ENCODE data around the gene PRMT9. TPM values are rescaled to one million over a fixed set of nuclear protein-coding genes. Genes with fewer than 3 reads are reported as not detected.
A peak's percentile ranks its signal among the peaks of the same experiment; 100 is the strongest.

Gene PRMT9
- total RNA-seq, 4 donors from 2014 or later = 3.5 to 63.3 (median 25.6) TPM

DNA sequence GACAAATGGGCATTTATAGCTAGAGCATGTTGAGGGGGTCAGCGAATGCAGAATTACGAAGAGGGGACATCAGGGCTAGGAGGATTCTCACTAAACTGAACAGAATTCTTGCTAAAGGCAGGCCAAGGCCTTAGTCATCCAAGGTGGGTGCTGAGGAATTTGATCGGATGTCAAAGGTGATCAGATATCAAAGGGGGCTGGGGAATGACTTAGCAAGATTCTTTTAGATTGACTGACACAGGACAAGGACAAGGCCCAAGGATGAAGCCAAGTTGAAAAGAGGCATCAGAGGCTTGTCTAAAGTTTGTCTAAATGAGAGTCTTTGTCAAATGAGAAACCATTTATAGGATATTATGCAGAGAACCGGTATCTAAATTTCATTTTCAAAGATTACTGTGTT lies 57.1 kb downstream of the PRMT9 start:
- intact Hi-C loops (cut with DNase I; ENCODE audit: low total_unique reads) = no loop called here

DNA sequence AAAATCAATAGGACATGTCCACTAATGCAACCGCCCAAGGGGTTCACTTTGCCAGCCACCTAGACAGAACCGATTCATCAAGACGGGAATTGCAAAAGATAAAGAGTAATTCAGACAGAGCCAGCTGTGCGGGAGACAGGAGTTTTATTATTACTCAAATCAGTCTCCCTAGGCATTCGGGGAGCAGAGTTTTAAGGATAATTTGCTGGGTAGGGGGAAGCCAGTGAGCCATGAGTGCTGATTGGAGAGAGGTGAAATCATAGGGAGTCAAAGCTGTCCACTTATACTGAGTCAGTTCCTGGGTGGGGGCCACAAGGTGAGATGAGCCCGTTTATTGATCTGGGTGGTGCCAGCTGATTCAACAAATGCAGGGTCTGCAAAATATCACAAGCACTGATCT lies 58.2 kb downstream of the PRMT9 start:
- Histone ChIP-seq H3K4me3 (no peak overlapping the region), H3K9me3 (no peaks in the 10 kb centered on the region), H3K27me3 (no peaks in the 10 kb centered on the region), H3K36me3 (no peaks in the 10 kb centered on the region), H3K4me1 (no peaks in the 10 kb centered on the region), H3K27ac (no peak overlapping the region)
- no peak for TF ChIP-seq POLR2A (IDR thresholded peaks at IDR 0.05)
- TF ChIP-seq, protein P1, sequence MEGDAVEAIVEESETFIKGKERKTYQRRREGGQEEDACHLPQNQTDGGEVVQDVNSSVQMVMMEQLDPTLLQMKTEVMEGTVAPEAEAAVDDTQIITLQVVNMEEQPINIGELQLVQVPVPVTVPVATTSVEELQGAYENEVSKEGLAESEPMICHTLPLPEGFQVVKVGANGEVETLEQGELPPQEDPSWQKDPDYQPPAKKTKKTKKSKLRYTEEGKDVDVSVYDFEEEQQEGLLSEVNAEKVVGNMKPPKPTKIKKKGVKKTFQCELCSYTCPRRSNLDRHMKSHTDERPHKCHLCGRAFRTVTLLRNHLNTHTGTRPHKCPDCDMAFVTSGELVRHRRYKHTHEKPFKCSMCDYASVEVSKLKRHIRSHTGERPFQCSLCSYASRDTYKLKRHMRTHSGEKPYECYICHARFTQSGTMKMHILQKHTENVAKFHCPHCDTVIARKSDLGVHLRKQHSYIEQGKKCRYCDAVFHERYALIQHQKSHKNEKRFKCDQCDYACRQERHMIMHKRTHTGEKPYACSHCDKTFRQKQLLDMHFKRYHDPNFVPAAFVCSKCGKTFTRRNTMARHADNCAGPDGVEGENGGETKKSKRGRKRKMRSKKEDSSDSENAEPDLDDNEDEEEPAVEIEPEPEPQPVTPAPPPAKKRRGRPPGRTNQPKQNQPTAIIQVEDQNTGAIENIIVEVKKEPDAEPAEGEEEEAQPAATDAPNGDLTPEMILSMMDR (IDR thresholded peaks at IDR 0.05) = no peak
- DNase-seq = no peak
- intact Hi-C loops (cut with DNase I; ENCODE audit: low total_unique reads) = no loop called here

More for the DNA sequence above, 57.1 kb downstream of the PRMT9 start:
- Histone ChIP-seq H3K9me3 (no peaks in the 10 kb centered on the region), H3K27ac (no peak overlapping the region), H3K4me1 (no peaks in the 10 kb centered on the region), H3K4me3 (no peak overlapping the region), H3K36me3 (no peaks in the 10 kb centered on the region), H3K27me3 (no peaks in the 10 kb centered on the region)
- no peak for TF ChIP-seq POLR2A (IDR thresholded peaks at IDR 0.05)
- TF ChIP-seq, protein P1 (IDR thresholded peaks at IDR 0.05) = no peak
- no peak for DNase-seq

DNA sequence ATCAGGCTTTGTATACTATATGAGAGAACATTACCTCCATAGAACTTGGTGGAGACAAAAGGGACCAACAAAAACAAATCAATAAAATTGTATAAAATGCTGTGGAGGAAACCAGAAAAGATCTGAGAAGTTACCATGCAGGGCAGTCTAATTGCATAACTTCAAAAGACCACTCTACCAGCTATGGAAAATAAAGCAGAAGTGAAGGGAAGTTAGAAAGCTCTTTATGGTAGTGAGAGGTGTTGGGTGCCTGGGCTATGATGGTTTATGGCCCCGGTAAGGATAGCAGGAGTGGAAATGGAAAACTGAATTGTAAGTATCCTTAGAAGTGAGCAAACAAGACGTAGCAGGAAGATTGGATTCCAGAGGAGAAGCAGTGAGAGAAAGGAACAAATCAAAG lies 63.6 kb downstream of the PRMT9 start:
- Histone ChIP-seq H3K27ac (no peak overlapping the region), H3K9me3 (no peaks in the 10 kb centered on the region), H3K4me1 (no peaks in the 10 kb centered on the region), H3K36me3 (no peaks in the 10 kb centered on the region), H3K27me3 (no peaks in the 10 kb centered on the region), H3K4me3 (no peak overlapping the region)
- TF ChIP-seq POLR2A (IDR thresholded peaks at IDR 0.05) = no peak
- DNase-seq = no peak
- intact Hi-C loops (cut with DNase I; ENCODE audit: low total_unique reads) = no loop called here

DNA sequence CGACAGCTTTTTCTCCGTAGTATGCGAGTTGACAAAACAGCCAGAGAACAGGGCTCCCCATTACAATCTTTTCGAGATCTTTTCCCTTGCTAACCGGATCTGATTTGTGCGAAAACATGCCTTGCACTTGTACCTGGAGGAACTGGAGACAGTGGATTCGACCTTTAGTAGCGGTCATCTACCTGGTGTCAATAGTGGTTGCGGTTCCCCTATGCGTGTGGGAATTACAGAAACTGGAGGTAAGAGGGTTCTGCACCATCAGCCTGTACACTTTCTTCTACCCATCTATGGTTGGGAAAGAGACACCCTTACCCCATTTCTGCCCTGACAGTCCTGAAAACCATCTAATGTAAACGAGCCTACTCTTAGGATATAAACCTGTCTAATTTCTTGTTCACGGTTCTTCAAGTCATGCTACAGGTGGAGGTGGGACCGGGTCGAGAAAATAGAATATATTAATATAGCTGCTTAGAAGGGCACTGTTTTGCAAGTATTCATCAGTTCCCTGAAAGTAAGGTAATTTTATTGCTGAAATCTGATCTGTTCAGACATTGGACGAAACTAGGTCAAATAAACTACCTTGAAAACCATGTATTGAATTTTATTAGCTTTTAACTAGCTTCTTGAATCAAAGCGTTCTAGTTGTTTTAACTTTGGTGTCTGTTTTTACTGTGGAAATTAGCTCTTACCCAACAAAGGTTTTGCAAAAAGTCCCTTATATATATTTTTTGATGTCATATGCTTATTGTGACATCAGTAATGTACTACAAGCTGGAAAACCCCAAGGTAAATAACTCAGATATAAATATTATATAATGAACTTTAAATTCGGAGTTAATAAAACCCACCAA lies 65.9 kb downstream of the PRMT9 start:
- Histone ChIP-seq H3K4me1 (no peaks in the 10 kb centered on the region), H3K27me3 (no peaks in the 10 kb centered on the region)
- intact Hi-C loops (cut with DNase I; ENCODE audit: low total_unique reads) = no loop called here

DNA sequence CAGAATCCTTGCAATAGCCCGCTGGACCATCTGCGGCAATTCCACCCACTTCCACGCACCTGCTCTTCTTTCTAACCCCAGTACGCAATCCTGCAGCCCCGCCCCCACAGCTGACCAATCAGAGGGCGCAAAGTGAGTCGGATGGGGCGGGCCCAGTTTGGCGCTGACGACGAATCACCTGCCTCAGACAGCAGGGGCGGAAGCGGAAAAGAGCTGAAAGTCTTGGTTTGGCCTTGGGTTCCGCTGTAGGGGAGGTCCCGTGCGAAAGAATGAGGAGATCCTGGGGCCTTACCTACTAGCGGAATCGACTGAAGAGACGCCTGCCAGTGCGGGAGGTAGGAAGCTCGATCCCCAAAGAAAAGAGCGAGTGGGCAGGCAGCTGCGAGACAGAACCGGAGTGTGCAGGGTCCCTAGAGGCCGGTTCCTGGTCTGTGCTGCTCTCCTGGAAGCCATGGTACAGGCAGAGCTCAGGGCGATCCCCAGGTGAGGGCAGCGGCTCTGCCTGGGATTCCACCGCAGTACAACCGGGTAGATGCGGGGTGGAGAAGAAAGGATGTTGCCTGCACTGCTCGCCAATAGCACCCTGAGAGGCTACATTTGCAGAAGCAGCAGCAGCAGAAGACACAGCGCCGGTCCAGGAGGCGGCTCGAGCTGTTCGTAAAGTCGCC lies 66.7 kb downstream of the PRMT9 start, which contains the start of gene TMEM184C:
TSS of gene TMEM184C (plus strand) at position 225 of the 668 bp plus-strand sequence. CDS start 560 bp downstream, outside the sequence.
- H3K4me1 ChIP-seq = no peaks in the 10 kb centered on the region
- H3K9me3 ChIP-seq = no peaks in the 10 kb centered on the region
- no peaks in the 10 kb centered on the region for H3K36me3 ChIP-seq
- peak within 1 kb of the TSS; percentile 59 to 79 for H3K27ac ChIP-seq
- intact Hi-C loops (cut with DNase I; ENCODE audit: low total_unique reads) = no loop called here
- H3K4me3 ChIP-seq = peak within 1 kb of the TSS; percentile 80 to 85
- no peaks in the 10 kb centered on the region for H3K27me3 ChIP-seq
- DNase-seq = peak; percentile 97
- TF ChIP-seq, protein P1 (IDR thresholded peaks at IDR 0.05) = no peak
- TF ChIP-seq POLR2A (IDR thresholded peaks at IDR 0.05) = peak; percentile 48 to 63

More for the DNA sequence above, 65.9 kb downstream of the PRMT9 start:
- Histone ChIP-seq H3K36me3 (no peaks in the 10 kb centered on the region), H3K4me3 (peak overlapping the region; percentile 80 to 85), H3K27ac (peak overlapping the region; percentile 59 to 79), H3K9me3 (no peaks in the 10 kb centered on the region)
- TF ChIP-seq, protein P1 (IDR thresholded peaks at IDR 0.05) = no peak
- no peak for TF ChIP-seq POLR2A (IDR thresholded peaks at IDR 0.05)
- DNase-seq = no peak
